ENCODE measurements around the gene AP5Z1.

The AP5Z1 gene

DNA sequence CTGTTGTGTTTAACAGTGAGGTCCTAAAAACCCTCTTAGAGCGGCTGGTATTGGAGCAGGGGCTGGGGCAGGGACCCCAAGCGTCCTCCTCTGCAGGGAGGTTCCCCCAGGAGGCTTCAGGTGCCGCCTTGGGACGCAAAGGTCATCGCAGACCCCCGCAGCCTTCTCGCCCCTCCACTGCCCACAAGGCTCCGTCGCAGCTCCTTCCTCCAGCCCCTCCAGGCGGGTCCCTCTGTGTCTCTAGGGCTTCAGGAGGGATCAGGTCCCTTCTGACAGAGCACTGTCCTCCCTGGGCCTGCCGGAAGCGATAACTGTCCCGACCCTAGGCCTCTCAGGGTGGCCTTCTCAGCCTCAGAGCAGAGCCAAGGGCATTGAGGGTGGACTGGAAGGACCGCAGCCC is 26.1 kb upstream of the AP5Z1 start:
- H3K27me3 ChIP-seq (ENCODE audit: insufficient read depth, poor library complexity, severe bottlenecking), result no peaks in the 10 kb centered on the region
- DNase-seq (ENCODE audit: low read depth in 1 of 2, low spot score in 1 of 2), result no peak
- TF ChIP-seq, protein P1, sequence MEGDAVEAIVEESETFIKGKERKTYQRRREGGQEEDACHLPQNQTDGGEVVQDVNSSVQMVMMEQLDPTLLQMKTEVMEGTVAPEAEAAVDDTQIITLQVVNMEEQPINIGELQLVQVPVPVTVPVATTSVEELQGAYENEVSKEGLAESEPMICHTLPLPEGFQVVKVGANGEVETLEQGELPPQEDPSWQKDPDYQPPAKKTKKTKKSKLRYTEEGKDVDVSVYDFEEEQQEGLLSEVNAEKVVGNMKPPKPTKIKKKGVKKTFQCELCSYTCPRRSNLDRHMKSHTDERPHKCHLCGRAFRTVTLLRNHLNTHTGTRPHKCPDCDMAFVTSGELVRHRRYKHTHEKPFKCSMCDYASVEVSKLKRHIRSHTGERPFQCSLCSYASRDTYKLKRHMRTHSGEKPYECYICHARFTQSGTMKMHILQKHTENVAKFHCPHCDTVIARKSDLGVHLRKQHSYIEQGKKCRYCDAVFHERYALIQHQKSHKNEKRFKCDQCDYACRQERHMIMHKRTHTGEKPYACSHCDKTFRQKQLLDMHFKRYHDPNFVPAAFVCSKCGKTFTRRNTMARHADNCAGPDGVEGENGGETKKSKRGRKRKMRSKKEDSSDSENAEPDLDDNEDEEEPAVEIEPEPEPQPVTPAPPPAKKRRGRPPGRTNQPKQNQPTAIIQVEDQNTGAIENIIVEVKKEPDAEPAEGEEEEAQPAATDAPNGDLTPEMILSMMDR (IDR thresholded peaks at IDR 0.05; ENCODE audit: insufficient read depth, low read length), result no peak
- TF ChIP-seq, protein P2, sequence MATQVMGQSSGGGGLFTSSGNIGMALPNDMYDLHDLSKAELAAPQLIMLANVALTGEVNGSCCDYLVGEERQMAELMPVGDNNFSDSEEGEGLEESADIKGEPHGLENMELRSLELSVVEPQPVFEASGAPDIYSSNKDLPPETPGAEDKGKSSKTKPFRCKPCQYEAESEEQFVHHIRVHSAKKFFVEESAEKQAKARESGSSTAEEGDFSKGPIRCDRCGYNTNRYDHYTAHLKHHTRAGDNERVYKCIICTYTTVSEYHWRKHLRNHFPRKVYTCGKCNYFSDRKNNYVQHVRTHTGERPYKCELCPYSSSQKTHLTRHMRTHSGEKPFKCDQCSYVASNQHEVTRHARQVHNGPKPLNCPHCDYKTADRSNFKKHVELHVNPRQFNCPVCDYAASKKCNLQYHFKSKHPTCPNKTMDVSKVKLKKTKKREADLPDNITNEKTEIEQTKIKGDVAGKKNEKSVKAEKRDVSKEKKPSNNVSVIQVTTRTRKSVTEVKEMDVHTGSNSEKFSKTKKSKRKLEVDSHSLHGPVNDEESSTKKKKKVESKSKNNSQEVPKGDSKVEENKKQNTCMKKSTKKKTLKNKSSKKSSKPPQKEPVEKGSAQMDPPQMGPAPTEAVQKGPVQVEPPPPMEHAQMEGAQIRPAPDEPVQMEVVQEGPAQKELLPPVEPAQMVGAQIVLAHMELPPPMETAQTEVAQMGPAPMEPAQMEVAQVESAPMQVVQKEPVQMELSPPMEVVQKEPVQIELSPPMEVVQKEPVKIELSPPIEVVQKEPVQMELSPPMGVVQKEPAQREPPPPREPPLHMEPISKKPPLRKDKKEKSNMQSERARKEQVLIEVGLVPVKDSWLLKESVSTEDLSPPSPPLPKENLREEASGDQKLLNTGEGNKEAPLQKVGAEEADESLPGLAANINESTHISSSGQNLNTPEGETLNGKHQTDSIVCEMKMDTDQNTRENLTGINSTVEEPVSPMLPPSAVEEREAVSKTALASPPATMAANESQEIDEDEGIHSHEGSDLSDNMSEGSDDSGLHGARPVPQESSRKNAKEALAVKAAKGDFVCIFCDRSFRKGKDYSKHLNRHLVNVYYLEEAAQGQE (IDR thresholded peaks at IDR 0.05; ENCODE audit: insufficient replicate concordance, low read depth), result no peak
- no peak for TF ChIP-seq GABPA (IDR thresholded peaks at IDR 0.05; ENCODE audit: low read depth)
- no peak for TF ChIP-seq POLR2AphosphoS5 (IDR thresholded peaks at IDR 0.05; ENCODE audit: low read depth)
- no peak for TF ChIP-seq SPI1 (IDR thresholded peaks at IDR 0.05; ENCODE audit: borderline replicate concordance, low read depth)
- H3K27ac ChIP-seq (replicated peaks), result no peak overlapping the region
- H3K4me3 ChIP-seq (replicated peaks; ENCODE audit: insufficient read depth, low read length), result no peak overlapping the region

DNA sequence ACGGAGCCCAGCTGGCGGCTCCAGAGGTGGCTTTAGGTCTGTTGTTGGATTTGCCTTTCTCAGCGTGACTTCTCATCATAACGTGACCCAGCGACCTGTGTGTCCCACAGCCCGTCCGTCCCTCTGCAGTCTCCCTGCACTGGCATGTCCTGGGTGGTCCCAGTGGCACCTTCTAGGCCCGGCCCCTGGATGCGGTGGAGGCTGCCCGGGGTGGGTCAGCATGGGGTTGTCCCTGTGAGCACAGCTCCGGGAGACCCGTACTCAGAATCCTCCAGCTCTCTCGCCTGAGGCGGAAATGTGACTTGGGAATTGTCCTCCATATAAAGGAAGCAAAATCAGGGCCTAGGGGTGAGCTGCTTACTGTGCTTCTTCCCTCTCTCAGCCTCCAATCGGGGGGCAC is 25.6 kb upstream of the AP5Z1 start:
- H3K4me3 ChIP-seq (replicated peaks; ENCODE audit: insufficient read depth, low read length), result no peak overlapping the region
- TF ChIP-seq GABPA (IDR thresholded peaks at IDR 0.05; ENCODE audit: low read depth), result no peak
- no peak for TF ChIP-seq POLR2AphosphoS5 (IDR thresholded peaks at IDR 0.05; ENCODE audit: low read depth)
- TF ChIP-seq, protein P2 (IDR thresholded peaks at IDR 0.05; ENCODE audit: insufficient replicate concordance, low read depth), result no peak
- TF ChIP-seq SPI1 (IDR thresholded peaks at IDR 0.05; ENCODE audit: borderline replicate concordance, low read depth), result no peak
- TF ChIP-seq, protein P1 (IDR thresholded peaks at IDR 0.05; ENCODE audit: insufficient read depth, low read length), result no peak
- no peak for DNase-seq (ENCODE audit: low read depth in 1 of 2, low spot score in 1 of 2)
- H3K27ac ChIP-seq (replicated peaks), result no peak overlapping the region
- H3K27me3 ChIP-seq (ENCODE audit: insufficient read depth, poor library complexity, severe bottlenecking), result no peaks in the 10 kb centered on the region

DNA sequence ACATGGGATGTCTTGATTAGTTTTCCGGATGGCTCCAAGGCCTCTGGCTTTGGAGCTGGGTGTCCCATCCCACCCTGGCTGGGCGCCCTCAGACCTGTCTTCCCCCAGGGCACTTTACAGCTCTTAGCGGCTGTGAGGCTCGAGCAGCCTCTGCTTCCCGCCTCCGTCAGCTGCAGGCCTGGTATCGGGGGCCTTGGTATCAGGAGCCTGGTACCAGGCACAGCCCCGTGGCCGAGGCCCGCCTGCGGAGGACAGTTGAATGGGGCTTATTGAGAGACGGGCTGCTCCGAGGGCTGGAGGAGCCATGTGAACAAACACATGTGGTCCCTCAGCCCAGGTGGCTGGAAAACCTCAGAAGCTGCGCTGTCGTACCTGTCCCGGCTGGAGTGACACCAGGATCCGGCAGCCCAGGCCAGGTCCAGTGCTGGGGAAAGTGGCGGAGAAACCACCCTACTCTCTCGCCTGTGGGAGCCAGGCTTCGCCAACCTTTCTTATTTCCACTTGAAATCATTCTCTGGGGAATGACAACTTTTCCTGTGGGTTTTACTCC is 23.9 kb upstream of the AP5Z1 start:
- no peak for DNase-seq (ENCODE audit: low read depth in 1 of 2, low spot score in 1 of 2)
- TF ChIP-seq GABPA (IDR thresholded peaks at IDR 0.05; ENCODE audit: low read depth) (no peak), SPI1 (IDR thresholded peaks at IDR 0.05; ENCODE audit: borderline replicate concordance, low read depth) (no peak), POLR2AphosphoS5 (IDR thresholded peaks at IDR 0.05; ENCODE audit: low read depth) (no peak)
- TF ChIP-seq, protein P2 (IDR thresholded peaks at IDR 0.05; ENCODE audit: insufficient replicate concordance, low read depth), result no peak
- TF ChIP-seq, protein P1 (IDR thresholded peaks at IDR 0.05; ENCODE audit: insufficient read depth, low read length), result no peak
- Histone ChIP-seq H3K27ac (replicated peaks) (no peak overlapping the region), H3K27me3 (ENCODE audit: insufficient read depth, poor library complexity, severe bottlenecking) (no peaks in the 10 kb centered on the region), H3K4me3 (replicated peaks; ENCODE audit: insufficient read depth, low read length) (no peak overlapping the region)
